IMR-90 (cell line): ENCODE results near the gene SDC4. TPM values are rescaled to one million over a fixed set of nuclear protein-coding genes. Genes with fewer than 3 reads are reported as not detected.

Experiments used
- ATAC-seq: fragments of 200-7000 bp; cut with Tn5 transposase; 2 replicates; pipeline ENCODE4 v1.9.1; 2020; ENCODE audit warnings: low read depth, mild to moderate bottlenecking, moderate library complexity
- BruUV-seq: library from RNA; stranded (reverse); fragments of 400-500 nt; replicated peaks from 2 replicates; lab custom pipeline; 2021; lab: Mats Ljungman, UMichigan
- CTCF ChIA-PET: fragments of 300-600 bp; formaldehyde crosslinking; extraction: SDS; loops from one replicate; lab custom pipeline; 2021; ENCODE audit warnings: antibody characterized with exemption; lab: Yijun Ruan, JAX
- POLR2A ChIA-PET: fragments of 300-600 bp; sonication (Branson Sonifier 250); formaldehyde crosslinking; loops from one replicate; lab custom pipeline; 2022; ENCODE audit warnings: antibody characterized with exemption; ENCODE audit not compliant: unreplicated experiment; lab: Charles Lee
- DNase-seq: peaks from one replicate; pipeline ENCODE4 v3.0.0; 2013
- H2AFZ ChIP-seq: replicated peaks from 2 replicates; pipeline ENCODE3; 2013; ENCODE audit warnings: low read length, mild to moderate bottlenecking; ENCODE audit not compliant: poor library complexity
- H2AK5ac ChIP-seq: 2 replicates; pipeline ENCODE4 v1.6.1; 2013; ENCODE audit warnings: low read depth, low read length, inconsistent platforms
- H2AK9ac ChIP-seq: replicated peaks from 2 replicates; pipeline ENCODE3; 2013; ENCODE audit warnings: mild to moderate bottlenecking, low read depth, low read length, moderate library complexity; ENCODE audit not compliant: poor library complexity
- H2BK120ac ChIP-seq: 2 replicates; pipeline ENCODE4 v1.6.1; 2013; ENCODE audit warnings: low read depth, low read length, inconsistent platforms
- H2BK15ac ChIP-seq: 3 replicates; pipeline ENCODE4 v1.6.1; 2013; ENCODE audit warnings: low read depth, low read length, inconsistent platforms
- H2BK20ac ChIP-seq: 2 replicates; pipeline ENCODE4 v1.6.1; 2013; ENCODE audit warnings: low read depth, mild to moderate bottlenecking, inconsistent platforms, low read length, moderate library complexity
- H2BK5ac ChIP-seq: 2 replicates; pipeline ENCODE4 v1.6.1; 2013; ENCODE audit warnings: mild to moderate bottlenecking, low read depth, low read length, inconsistent platforms; ENCODE audit not compliant: poor library complexity, severe bottlenecking
- H3K14ac ChIP-seq: replicated peaks from 2 replicates; pipeline ENCODE4 v1.6.1; 2013; ENCODE audit warnings: low read depth, low read length, inconsistent platforms
- H3K18ac ChIP-seq: 2 replicates; pipeline ENCODE4 v1.6.1; 2013; ENCODE audit warnings: low read depth, low read length, control low read depth
- H3K23ac ChIP-seq: 2 replicates; pipeline ENCODE4 v1.6.1; 2013; ENCODE audit warnings: low read depth, low read length, inconsistent platforms
- H3K27ac ChIP-seq: 2 replicates; pipeline ENCODE4 v1.5.1; 2013; ENCODE audit warnings: mild to moderate bottlenecking, control low read depth, low read length; ENCODE audit not compliant: insufficient read depth
- H3K27me3 ChIP-seq: 2 replicates; pipeline ENCODE4 v1.6.1; 2013; ENCODE audit warnings: low read length; ENCODE audit not compliant: control insufficient read depth, insufficient read depth
- H3K36me3 ChIP-seq: 2 replicates; pipeline ENCODE4 v1.6.1; 2013; ENCODE audit warnings: low read length, mixed read lengths; ENCODE audit not compliant: control insufficient read depth, insufficient read depth
- H3K4ac ChIP-seq: 2 replicates; pipeline ENCODE4 v1.6.1; 2013; ENCODE audit warnings: low read depth, low read length, inconsistent platforms
- H3K4me1 ChIP-seq: 2 replicates; pipeline ENCODE4 v1.6.1; 2013; ENCODE audit warnings: low read length, mixed read lengths; ENCODE audit not compliant: control insufficient read depth, insufficient read depth
- H3K4me2 ChIP-seq: 2 replicates; pipeline ENCODE4 v1.6.1; 2013; ENCODE audit warnings: low read depth, mild to moderate bottlenecking, control low read depth, low read length, moderate library complexity
- H3K4me3 ChIP-seq: 2 replicates; pipeline ENCODE4 v1.5.1; 2013; ENCODE audit warnings: low read depth, mild to moderate bottlenecking, control low read depth, low read length, moderate library complexity; ENCODE audit not compliant: insufficient read depth
- H3K56ac ChIP-seq: 2 replicates; pipeline ENCODE4 v1.6.1; 2013; ENCODE audit warnings: low read length, inconsistent platforms; ENCODE audit not compliant: insufficient read depth; ENCODE audit errors: extremely low read depth
- H3K79me1 ChIP-seq, 2 experiments: 2 replicates each; pipeline ENCODE4 v1.6.1; 2013; ENCODE audit warnings: low read length in 2 of 2, inconsistent platforms in 1 of 2, low read depth in 1 of 2
- H3K9ac ChIP-seq: 2 replicates; pipeline ENCODE4 v1.6.1; 2013; ENCODE audit warnings: low read depth, low read length, control low read depth
- H3K9me1 ChIP-seq: 2 replicates; pipeline ENCODE4 v1.6.1; 2013; ENCODE audit warnings: low read length, inconsistent platforms; ENCODE audit not compliant: insufficient read depth
- H3K9me3 ChIP-seq: 2 replicates; pipeline ENCODE4 v1.6.1; 2013; ENCODE audit warnings: low read length; ENCODE audit not compliant: control insufficient read depth, insufficient read depth
- H4K20me1 ChIP-seq: 2 replicates; pipeline ENCODE4 v1.6.1; 2013; ENCODE audit warnings: low read length, inconsistent platforms; ENCODE audit not compliant: insufficient read depth
- H4K5ac ChIP-seq: 2 replicates; pipeline ENCODE4 v1.6.1; 2013; ENCODE audit warnings: mild to moderate bottlenecking, low read depth, low read length, control low read depth
- H4K8ac ChIP-seq, 2 experiments: 2 replicates each; pipeline ENCODE4 v1.6.1; 2013; ENCODE audit warnings: low read depth in 2 of 2, low read length in 2 of 2, control low read depth in 1 of 2, inconsistent platforms in 1 of 2
- H4K91ac ChIP-seq: 2 replicates; pipeline ENCODE4 v1.6.1; 2013; ENCODE audit warnings: low read depth, low read length, inconsistent platforms; ENCODE audit not compliant: insufficient read depth
- CHD1 ChIP-seq: IDR thresholded peaks from 2 replicates; pipeline ENCODE4 v1.6.1; 2012; ENCODE audit warnings: low read depth, low read length, improper control_type of control experiment
- MXI1 ChIP-seq: IDR thresholded peaks from 2 replicates; pipeline ENCODE4 v1.6.1; 2012; ENCODE audit warnings: low read depth, mild to moderate bottlenecking, low read length, moderate library complexity, borderline replicate concordance
- whole genome bisulfite sequencing, 2 experiments: methylation state at CpG; one replicate each; pipeline versions ENCODE4 v1.1.5 to v1.1.7; 2013; ENCODE audit warnings: missing lambda C conversion rate in 2 of 2; ENCODE audit not compliant: insufficient read length in 1 of 2; ENCODE audit errors: extremely low coverage in 2 of 2; 5-methylcytosine and 5-hydroxymethylcytosine counted together
- dilution Hi-C: fragments of 300-500 bp; cut with HindIII; formaldehyde crosslinking; loops from one replicate; pipeline ENCODE4 v1.14.3; 2018; ENCODE audit warnings: low sequenced_read_pairs; ENCODE audit not compliant: unreplicated experiment
- in situ Hi-C: fragments of 300-500 bp; cut with MboI; formaldehyde crosslinking; loops from 3 replicates; pipeline ENCODE4 v1.14.3; 2019; ENCODE audit warnings: low sequenced_read_pairs, inconsistent platforms, mixed read lengths
- intact Hi-C: fragments of 100-400 bp; cut with micrococcal nuclease; formaldehyde crosslinking; loops from 2 replicates; pipeline ENCODE4 v1.10.0; 2022
- polyA plus RNA-seq, 3 experiments: library from polyadenylated mRNA; depleted of rRNA; stranded (reverse); fragments of >200 nt; gene quantifications; 2 replicates each; pipeline ENCODE4 v1.2.3, GENCODE V29; 2012; ENCODE audit warnings: low replicate concordance in 1 of 3
- total RNA-seq: library from RNA; depleted of rRNA; stranded (reverse); fragments of >200 nt; gene quantifications from 2 replicates; pipeline ENCODE4 v1.2.3, GENCODE V29; 2012

The SDC4 gene
- total and polyA plus RNA-seq, 2 of the 4 experiments (the other 2 are of a cell fraction): 203 to 265 TPM

DNA sequence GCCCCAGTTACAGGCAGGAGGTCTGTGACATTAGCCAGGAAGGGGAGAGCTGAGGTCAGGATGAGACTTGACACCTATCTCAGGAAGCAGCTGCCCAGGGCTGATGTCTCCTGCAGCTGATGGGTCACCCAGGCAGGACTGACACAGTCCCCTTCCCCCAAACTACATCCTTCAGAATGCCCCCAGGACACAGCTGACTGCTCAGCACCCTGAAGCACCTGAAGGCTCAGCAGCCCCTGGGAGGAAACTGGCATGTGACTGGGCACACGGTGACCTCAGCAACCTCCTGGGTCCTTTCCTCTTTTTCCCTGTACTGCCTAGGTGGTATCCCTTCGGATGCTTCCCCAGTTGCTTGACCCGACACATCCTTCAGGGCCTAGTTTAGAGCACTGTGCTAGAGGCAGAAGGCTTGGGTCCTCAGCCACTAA, 1.9 kb downstream of the SDC4 start:
- no peaks in the 10 kb centered on the region for H3K27me3 ChIP-seq
- peaks cover 8% of the 10 kb centered on the region; the same call in 1 of the 2 replicates for H3K36me3 ChIP-seq
- peak overlapping the region; percentile 73 for H2BK5ac ChIP-seq
- peak overlapping the region; percentile 50; the same call in 2 of the 3 replicates for H2BK15ac ChIP-seq
- WGBS, 2 experiments: no CpG with 5 or more reads among the region's 3 CpGs
- 0 out of 2 replicates have a peak overlapping the region, but pooled peaks have one; percentile 9 for H4K5ac ChIP-seq
- peak overlapping the region; percentile 25 for H2AK9ac ChIP-seq
- TF ChIP-seq MXI1: no peak
- 0 out of 2 replicates have a peak, but pooled peaks have one; percentile 32 for TF ChIP-seq CHD1
- peak overlapping the region; percentile 95 for H3K9ac ChIP-seq
- H4K20me1 ChIP-seq: peaks cover 42% of the 10 kb centered on the region
- peak overlapping the region; percentile 82 for H3K18ac ChIP-seq
- H3K4me1 ChIP-seq: peaks cover 45% of the 10 kb centered on the region
- no peaks in the 10 kb centered on the region for H3K9me3 ChIP-seq
- H4K8ac ChIP-seq: peak overlapping the region; percentile 43 to 56
- H3K14ac ChIP-seq: peak overlapping the region; percentile 94
- peak overlapping the region; percentile 80 for H3K4me2 ChIP-seq
- H3K4me3 ChIP-seq: peak overlapping the region; percentile 74
- H2AK5ac ChIP-seq: peak overlapping the region; percentile 73
- in situ Hi-C loops (loop anchor here (25.0 kb wide), 1 partner anchor 566 kb away; the partner anchor contains the start of gene PLTP), intact Hi-C loops (no loop called here), dilution Hi-C loops (no loop called here)
- H2AFZ ChIP-seq: no peak overlapping the region
- H3K4ac ChIP-seq: peak overlapping the region; percentile 82
- POLR2A ChIA-PET: interaction anchor here (0.5 to 1.3 kb wide), 2 partner anchors 9 to 20 kb away, joined by 3 to 4 read pairs; no protein-coding TSS in a partner anchor
- DNase-seq (no peak), ATAC-seq (no peak)
- H3K27ac ChIP-seq: peak overlapping the region; percentile 91
- H4K91ac ChIP-seq: peak overlapping the region; percentile 39; the same call in 1 of the 2 replicates
- peak overlapping the region; percentile 19; the same call in 1 of the 2 replicates for H2BK20ac ChIP-seq
- peak overlapping the region; percentile 92 for H3K23ac ChIP-seq
- CTCF ChIA-PET: no interaction called here
- H3K79me1 ChIP-seq: peaks cover 0 to 64% of the 10 kb centered on the region in 2 experiments; a peak in 3 of 4 replicates
- H3K56ac ChIP-seq: peak overlapping the region; percentile 58
- BruUV-seq: no TSS peak
- peak overlapping the region; percentile 37 for H2BK120ac ChIP-seq
- peaks cover 13% of the 10 kb centered on the region; the same call in 1 of the 2 replicates for H3K9me1 ChIP-seq
